ENCODE measurements around the gene PHLDA2.

DNA sequence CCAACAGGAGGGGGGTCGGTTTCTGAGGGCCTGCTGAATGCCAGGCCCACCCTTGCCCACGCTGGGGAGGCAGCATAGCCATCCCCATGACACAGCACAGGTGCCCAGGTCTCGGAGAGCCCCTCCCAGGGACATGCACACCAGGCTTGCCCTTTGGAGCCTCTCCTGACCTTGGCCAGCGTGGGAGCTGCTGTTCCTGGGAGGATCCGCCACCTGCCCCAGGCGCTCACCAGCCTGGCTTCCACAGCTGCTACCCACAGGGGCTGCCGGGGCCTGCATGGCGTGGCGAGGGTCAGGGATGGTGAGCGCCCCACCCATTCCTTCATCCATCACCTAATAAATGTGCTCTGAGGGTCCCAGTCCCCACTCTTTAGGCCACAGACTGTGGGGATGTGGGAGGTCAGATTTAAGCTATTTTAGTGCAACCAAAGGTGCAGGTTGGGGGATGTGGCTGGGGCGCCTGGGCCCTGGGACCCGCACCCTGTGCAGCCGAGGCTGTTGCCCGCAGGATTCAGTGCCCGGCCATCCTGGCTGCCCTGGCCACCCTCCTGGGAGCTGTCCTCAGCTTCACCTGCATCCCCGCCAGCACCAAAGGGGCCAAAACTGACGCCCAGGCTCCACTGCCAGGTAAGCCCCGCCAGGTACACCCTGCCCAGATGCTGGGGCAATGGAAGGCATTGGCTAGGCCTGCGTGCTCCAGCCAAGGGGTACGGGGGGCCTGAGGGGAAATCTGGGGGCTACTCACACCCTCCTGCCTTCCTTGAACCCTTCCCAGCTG is 12.9 kb downstream of the PHLDA2 start:
- TF ChIP-seq, protein P1, sequence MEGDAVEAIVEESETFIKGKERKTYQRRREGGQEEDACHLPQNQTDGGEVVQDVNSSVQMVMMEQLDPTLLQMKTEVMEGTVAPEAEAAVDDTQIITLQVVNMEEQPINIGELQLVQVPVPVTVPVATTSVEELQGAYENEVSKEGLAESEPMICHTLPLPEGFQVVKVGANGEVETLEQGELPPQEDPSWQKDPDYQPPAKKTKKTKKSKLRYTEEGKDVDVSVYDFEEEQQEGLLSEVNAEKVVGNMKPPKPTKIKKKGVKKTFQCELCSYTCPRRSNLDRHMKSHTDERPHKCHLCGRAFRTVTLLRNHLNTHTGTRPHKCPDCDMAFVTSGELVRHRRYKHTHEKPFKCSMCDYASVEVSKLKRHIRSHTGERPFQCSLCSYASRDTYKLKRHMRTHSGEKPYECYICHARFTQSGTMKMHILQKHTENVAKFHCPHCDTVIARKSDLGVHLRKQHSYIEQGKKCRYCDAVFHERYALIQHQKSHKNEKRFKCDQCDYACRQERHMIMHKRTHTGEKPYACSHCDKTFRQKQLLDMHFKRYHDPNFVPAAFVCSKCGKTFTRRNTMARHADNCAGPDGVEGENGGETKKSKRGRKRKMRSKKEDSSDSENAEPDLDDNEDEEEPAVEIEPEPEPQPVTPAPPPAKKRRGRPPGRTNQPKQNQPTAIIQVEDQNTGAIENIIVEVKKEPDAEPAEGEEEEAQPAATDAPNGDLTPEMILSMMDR (IDR thresholded peaks at IDR 0.05), result no peak
- no peak for TF ChIP-seq POLR2A (IDR thresholded peaks at IDR 0.05)
